CD4-positive, CD25-positive, alpha-beta regulatory T cell (primary cell): ENCODE data around the gene PNMA6E. TPM values are rescaled to one million over a fixed set of nuclear protein-coding genes. Genes with fewer than 3 reads are reported as not detected.

ENCODE experiments used
- ATAC-seq, 2 donors: fragments of 150-1000 bp; cut with Tn5 transposase; one replicate each; pipeline ENCODE4 v1.10.0; 2021; ENCODE audit warnings: low read depth in 2 of 2, moderate number of reproducible peaks in 2 of 2, moderate library complexity in 1 of 2
- DNase-seq, 3 donors: peaks; one replicate each; pipeline versions ENCODE4 v3.0.0 to v3.0.0-alpha.2; 2012 to 2022; ENCODE audit warnings: mixed read lengths in 1 of 3
- H3K27ac ChIP-seq: one replicate; pipeline ENCODE4 v1.7.0; 2013; ENCODE audit warnings: mild to moderate bottlenecking, low read length; ENCODE audit not compliant: insufficient read depth, poor library complexity, severe bottlenecking
- H3K27me3 ChIP-seq: one replicate; pipeline ENCODE4 v1.7.0; 2013; ENCODE audit warnings: low read length; ENCODE audit not compliant: control insufficient read depth, insufficient read depth
- H3K36me3 ChIP-seq: one replicate; pipeline ENCODE4 v1.7.0; 2013; ENCODE audit warnings: mild to moderate bottlenecking, low read length, moderate library complexity; ENCODE audit not compliant: control insufficient read depth, insufficient read depth
- H3K4me1 ChIP-seq: 2 replicates; pipeline ENCODE4 v1.7.0; 2013; ENCODE audit warnings: mild to moderate bottlenecking, low read length; ENCODE audit not compliant: insufficient read depth, control insufficient read depth, poor library complexity, severe bottlenecking
- H3K4me3 ChIP-seq: one replicate; pipeline ENCODE4 v1.7.0; 2013; ENCODE audit warnings: low read depth, mild to moderate bottlenecking, low read length, moderate library complexity
- H3K9me3 ChIP-seq, 2 experiments: 1 replicate in 1 of 2; 2 replicates in 1 of 2; pipeline ENCODE4 v1.7.0; 2013; ENCODE audit warnings: low read length in 2 of 2, mild to moderate bottlenecking in 1 of 2, moderate library complexity in 1 of 2; ENCODE audit not compliant: control insufficient read depth in 2 of 2
- H3K27ac Mint-ChIP-seq, 3 donors: one replicate each; pipeline ENCODE4 v1.8.0; 2020 to 2022; ENCODE audit warnings: mild to moderate bottlenecking in 3 of 3, mixed read lengths in 3 of 3, moderate library complexity in 2 of 3
- H3K27me3 Mint-ChIP-seq: one replicate; pipeline ENCODE4 v1.8.0; 2022; ENCODE audit warnings: mild to moderate bottlenecking, mixed read lengths
- H3K36me3 Mint-ChIP-seq: one replicate; pipeline ENCODE4 v1.8.0; 2020; ENCODE audit warnings: mixed read lengths
- H3K4me1 Mint-ChIP-seq, 4 donors: one replicate each; pipeline ENCODE4 v1.8.0; 2020 to 2022; ENCODE audit warnings: mixed read lengths in 4 of 4, mild to moderate bottlenecking in 1 of 4
- H3K4me3 Mint-ChIP-seq, 4 donors: one replicate each; pipeline ENCODE4 v1.8.0; 2020 to 2022; ENCODE audit warnings: mild to moderate bottlenecking in 4 of 4, mixed read lengths in 4 of 4, moderate library complexity in 3 of 4
- H3K9me3 Mint-ChIP-seq, 7 donors: one replicate each; pipeline ENCODE4 v1.8.0; 2020 to 2022; ENCODE audit warnings: mixed read lengths in 7 of 7, mild to moderate bottlenecking in 3 of 7, moderate library complexity in 2 of 7
- polyA plus RNA-seq, 4 donors: library from polyadenylated mRNA; unstranded; fragments of 300-500 nt; fragmentation: Illumina TruSeq; gene quantifications; one replicate each; pipeline ENCODE4 v1.2.3, GENCODE V29; 2021
- total RNA-seq: library from RNA; stranded (reverse); gene quantifications from one replicate; pipeline ENCODE4 v1.2.3, GENCODE V29; 2022

The PNMA6E gene
- total and polyA plus RNA-seq, 5 donors from 2014 or later, result not detected

GRCh38 chrX:153446636-153446936, 45.4 kb upstream of the PNMA6E start:
- Mint-ChIP-seq H3K9me3 (peaks cover 0 to 1% (median 0%) of the 10 kb centered on the region in 7 donors), H3K27ac (no peak overlapping the region), H3K36me3 (no peaks in the 10 kb centered on the region), H3K4me3 (no peak overlapping the region), H3K4me1 (no peaks in the 10 kb centered on the region), H3K27me3 (no peaks in the 10 kb centered on the region)
- ATAC-seq (no peak), DNase-seq (no peak)
- no peaks in the 10 kb centered on the region for H3K27me3 ChIP-seq
- H3K36me3 ChIP-seq, result no peaks in the 10 kb centered on the region
- no peaks in the 10 kb centered on the region for H3K4me1 ChIP-seq
- no peaks in the 10 kb centered on the region for H3K9me3 ChIP-seq
- no peak overlapping the region for H3K27ac ChIP-seq
- no peak overlapping the region for H3K4me3 ChIP-seq

DNA sequence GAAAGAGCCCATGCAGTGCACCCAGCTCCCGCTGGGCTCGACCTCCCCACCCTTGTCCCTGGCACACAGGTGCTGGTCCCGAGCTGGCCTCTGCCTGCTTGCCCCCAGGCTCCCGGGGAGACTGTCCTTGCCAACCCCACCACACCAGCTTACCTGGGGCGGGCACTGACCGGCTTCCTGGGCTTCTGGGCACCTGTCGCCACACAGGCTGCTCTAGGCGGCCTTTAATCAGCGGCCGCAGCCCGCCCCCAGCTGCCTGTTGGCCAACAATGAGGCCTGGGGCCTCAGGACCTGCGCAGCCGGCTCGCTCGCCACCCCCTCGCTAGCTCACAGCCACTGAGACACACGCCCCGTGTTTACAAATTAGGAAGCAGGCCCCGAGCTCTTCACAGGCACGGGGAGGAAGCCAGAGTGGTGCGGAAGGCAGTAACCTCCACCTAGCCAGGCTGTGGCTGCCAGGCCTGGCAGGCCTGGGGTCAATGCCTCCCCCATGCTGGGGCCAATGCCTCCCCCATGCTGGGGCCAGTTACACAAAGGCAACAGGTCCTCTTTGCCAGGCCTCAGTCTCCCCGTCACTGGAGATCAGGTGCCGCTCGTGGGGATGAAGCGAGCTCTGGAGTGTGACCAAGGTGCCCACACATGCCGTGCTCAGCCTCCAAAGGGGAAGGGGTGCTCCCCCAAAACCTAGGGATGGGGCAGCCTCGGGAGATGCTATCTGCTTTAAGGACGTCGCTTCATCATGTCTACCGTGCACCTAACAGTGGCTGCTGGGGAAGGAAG, 44.9 kb upstream of the PNMA6E start, which contains the start of gene TREX2:
TSS of gene TREX2 (minus strand) at position 201 of the 780 bp plus-strand sequence. CDS start 626 bp downstream, outside the sequence.
- Mint-ChIP-seq H3K9me3 (peaks cover 0 to 1% (median 0%) of the 10 kb centered on the region in 7 donors), H3K27ac (peak within 1 kb of the TSS in 1 of 3 donors; percentile 43), H3K4me1 (no peaks in the 10 kb centered on the region), H3K4me3 (no peak within 1 kb of the TSS), H3K36me3 (no peaks in the 10 kb centered on the region), H3K27me3 (no peaks in the 10 kb centered on the region)
- no peak within 1 kb of the TSS for H3K4me3 ChIP-seq
- H3K9me3 ChIP-seq, result no peaks in the 10 kb centered on the region
- H3K36me3 ChIP-seq, result no peaks in the 10 kb centered on the region
- H3K27me3 ChIP-seq, result no peaks in the 10 kb centered on the region
- ATAC-seq (no peak), DNase-seq (no peak)
- H3K27ac ChIP-seq, result no peak within 1 kb of the TSS
- no peaks in the 10 kb centered on the region for H3K4me1 ChIP-seq

- H3K9me3 ChIP-seq, result no peaks in the 10 kb centered on the region
- no peaks in the 10 kb centered on the region for H3K27me3 Mint-ChIP-seq
- no peaks in the 10 kb centered on the region for H3K4me1 ChIP-seq
- no peak overlapping the region for H3K4me3 Mint-ChIP-seq
- no peak for DNase-seq
- H3K27ac Mint-ChIP-seq, result no peak overlapping the region
- no peak overlapping the region for H3K4me3 ChIP-seq
- no peak for ATAC-seq
- no peaks in the 10 kb centered on the region for H3K27me3 ChIP-seq
- no peaks in the 10 kb centered on the region for H3K36me3 Mint-ChIP-seq
- no peak overlapping the region for H3K27ac ChIP-seq
- peaks cover 0 to 1% (median 0%) of the 10 kb centered on the region in 7 donors for H3K9me3 Mint-ChIP-seq
- no peaks in the 10 kb centered on the region for H3K4me1 Mint-ChIP-seq
- no peaks in the 10 kb centered on the region for H3K36me3 ChIP-seq
Measured at GRCh38 chrX:153445106-153445855, 44.1 kb upstream of the PNMA6E start.

GRCh38 chrX:153444333-153445011, 43.3 kb upstream of the PNMA6E start:
- H3K4me3 ChIP-seq, result no peak overlapping the region
- H3K27me3 Mint-ChIP-seq, result no peaks in the 10 kb centered on the region
- no peak for DNase-seq
- H3K27ac Mint-ChIP-seq, result no peak overlapping the region
- H3K4me1 Mint-ChIP-seq, result no peaks in the 10 kb centered on the region
- peaks cover 0 to 1% (median 0%) of the 10 kb centered on the region in 7 donors for H3K9me3 Mint-ChIP-seq
- no peak overlapping the region for H3K27ac ChIP-seq
- H3K4me3 Mint-ChIP-seq, result no peak overlapping the region
- H3K27me3 ChIP-seq, result no peaks in the 10 kb centered on the region
- no peaks in the 10 kb centered on the region for H3K36me3 Mint-ChIP-seq
- no peaks in the 10 kb centered on the region for H3K9me3 ChIP-seq
- no peaks in the 10 kb centered on the region for H3K36me3 ChIP-seq
- ATAC-seq, result no peak
- no peaks in the 10 kb centered on the region for H3K4me1 ChIP-seq

DNA sequence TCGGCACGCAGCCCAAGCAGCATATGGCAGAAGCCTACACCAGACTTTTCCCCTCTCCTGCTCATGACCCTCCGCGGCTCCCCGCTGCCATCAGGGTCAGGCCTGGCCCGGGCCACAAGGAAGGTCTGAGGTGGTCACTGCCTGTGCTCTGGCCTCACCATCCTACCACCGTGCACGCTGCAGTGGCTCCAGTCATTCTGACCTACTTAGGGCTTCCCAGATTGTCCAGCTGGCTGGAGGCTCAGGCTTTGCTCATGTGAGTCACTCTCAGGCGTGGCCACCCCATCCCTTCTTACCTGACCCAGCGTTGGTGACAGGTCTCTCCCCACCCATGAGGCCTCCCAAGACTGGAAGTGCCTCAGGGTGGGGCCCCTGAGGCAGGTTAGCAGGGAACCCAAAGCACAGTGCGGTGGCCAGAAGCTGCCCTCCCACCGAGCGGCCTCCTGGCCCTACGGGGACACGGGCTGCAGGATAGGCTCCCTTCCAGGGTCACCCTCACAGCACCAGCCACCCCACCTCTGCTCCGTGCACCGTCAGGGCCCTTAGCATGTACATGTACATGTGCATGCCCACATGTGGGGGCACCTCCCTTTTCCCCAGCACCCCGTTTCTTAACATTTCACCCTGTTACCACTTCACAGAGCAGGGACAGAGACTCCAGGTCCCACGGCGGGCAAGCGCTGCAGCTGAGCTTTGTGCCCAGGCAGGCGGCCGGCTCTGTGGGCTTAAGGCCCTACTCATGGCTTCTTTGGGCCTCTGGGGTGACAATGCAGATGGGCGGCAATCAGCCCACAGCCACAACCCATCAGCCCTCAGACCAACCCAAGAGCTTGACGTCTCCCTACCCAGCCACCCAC, 42.6 kb upstream of the PNMA6E start:
- DNase-seq (no peak), ATAC-seq (no peak)
- Histone ChIP-seq H3K9me3 (no peaks in the 10 kb centered on the region), H3K27ac (no peak overlapping the region), H3K4me1 (no peaks in the 10 kb centered on the region), H3K4me3 (no peak overlapping the region), H3K36me3 (no peaks in the 10 kb centered on the region), H3K27me3 (no peaks in the 10 kb centered on the region)
- Mint-ChIP-seq H3K9me3 (peaks cover 0 to 1% (median 0%) of the 10 kb centered on the region in 7 donors), H3K4me3 (no peak overlapping the region), H3K27me3 (no peaks in the 10 kb centered on the region), H3K36me3 (no peaks in the 10 kb centered on the region), H3K27ac (no peak overlapping the region), H3K4me1 (no peaks in the 10 kb centered on the region)

DNA sequence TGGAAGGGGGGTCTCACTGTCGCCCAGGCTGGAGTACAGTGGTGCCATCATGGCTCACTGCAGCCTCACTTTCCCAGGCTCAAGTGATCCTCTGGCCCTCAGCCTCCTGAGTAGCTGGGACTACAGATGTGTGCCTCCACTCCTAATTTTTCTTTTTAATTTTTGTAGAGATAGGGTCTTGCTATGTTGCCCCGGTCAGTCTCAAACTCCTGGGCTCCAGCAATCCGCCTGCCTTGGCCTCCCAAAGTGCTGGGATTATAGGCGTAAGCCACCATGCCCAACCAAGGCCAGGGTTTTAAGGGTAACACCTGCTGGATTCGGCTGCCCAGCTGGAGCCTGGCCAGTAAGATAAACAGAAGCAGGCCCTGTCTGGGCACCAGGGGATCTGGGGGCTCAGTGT, 41.3 kb upstream of the PNMA6E start:
- ATAC-seq, result no peak
- Histone ChIP-seq H3K4me1 (no peaks in the 10 kb centered on the region), H3K36me3 (no peaks in the 10 kb centered on the region), H3K4me3 (no peak overlapping the region), H3K27ac (no peak overlapping the region), H3K9me3 (no peaks in the 10 kb centered on the region), H3K27me3 (no peaks in the 10 kb centered on the region)
- Mint-ChIP-seq H3K27ac (no peak overlapping the region), H3K9me3 (peaks cover 0 to 1% (median 0%) of the 10 kb centered on the region in 7 donors), H3K4me3 (no peak overlapping the region), H3K36me3 (no peaks in the 10 kb centered on the region), H3K4me1 (no peaks in the 10 kb centered on the region), H3K27me3 (peaks cover under 1% of the 10 kb centered on the region)
- no peak for DNase-seq

DNA sequence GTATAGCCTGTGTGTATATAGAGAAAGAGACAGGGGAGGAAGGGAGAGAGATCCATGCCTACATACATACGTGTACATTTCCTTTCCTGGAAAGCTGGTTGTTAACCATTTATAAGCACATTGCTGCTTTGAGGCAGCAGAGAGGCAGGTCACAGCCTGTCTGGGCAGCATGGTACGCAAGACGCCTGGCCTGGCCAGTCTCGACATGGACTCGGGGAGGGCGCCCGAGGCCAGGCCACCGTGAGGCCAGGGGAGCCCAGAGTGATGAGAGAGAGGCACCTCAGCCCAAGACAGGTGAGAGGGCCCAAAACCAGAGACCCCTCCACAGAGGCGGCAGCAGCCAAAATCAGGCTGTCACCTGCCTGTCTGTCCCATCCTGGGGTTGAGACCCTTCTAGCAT, 40.8 kb upstream of the PNMA6E start:
- Histone ChIP-seq H3K27ac (no peak overlapping the region), H3K4me1 (no peaks in the 10 kb centered on the region), H3K4me3 (no peak overlapping the region), H3K9me3 (no peaks in the 10 kb centered on the region), H3K27me3 (no peaks in the 10 kb centered on the region), H3K36me3 (no peaks in the 10 kb centered on the region)
- no peak for ATAC-seq
- H3K27ac Mint-ChIP-seq, result no peak overlapping the region
- H3K4me1 Mint-ChIP-seq, result no peaks in the 10 kb centered on the region
- no peaks in the 10 kb centered on the region for H3K36me3 Mint-ChIP-seq
- H3K27me3 Mint-ChIP-seq, result peaks cover 4% of the 10 kb centered on the region
- no peak for DNase-seq
- H3K9me3 Mint-ChIP-seq, result no peaks in the 10 kb centered on the region
- no peak overlapping the region for H3K4me3 Mint-ChIP-seq
